CD4-positive, alpha-beta T cell treated with Interleukin-6 for 4 hours (primary cell): ENCODE data around the gene KLHDC7B.
A peak's percentile ranks its signal among the peaks of the same experiment; 100 is the strongest.

ENCODE experiments used
- DNase-seq: peaks from one replicate; pipeline ENCODE4 v3.0.0-alpha.2; 2020; ENCODE audit warnings: mixed read lengths

The KLHDC7B gene

DNA sequence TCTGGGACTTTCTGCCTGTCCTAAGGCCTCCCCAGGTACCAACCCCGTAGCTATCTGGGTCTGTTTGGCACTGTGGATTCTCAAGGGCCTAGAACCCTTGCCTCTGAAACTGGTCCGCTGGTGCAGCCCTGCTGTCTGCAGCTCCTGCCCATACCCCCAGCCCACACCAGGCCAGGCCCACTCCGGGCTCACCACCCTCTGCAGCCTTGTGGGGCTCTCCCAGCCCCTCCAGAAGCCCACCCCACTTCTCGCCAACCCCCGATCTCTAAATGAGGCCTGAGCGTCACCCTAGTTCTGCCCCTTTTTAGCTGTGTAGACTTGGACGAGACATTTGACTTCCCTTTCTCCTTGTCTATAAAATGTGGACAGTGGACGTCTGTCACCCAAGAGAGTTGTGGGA, 4.7 kb downstream of the KLHDC7B start:
- DNase-seq = no peak

DNA sequence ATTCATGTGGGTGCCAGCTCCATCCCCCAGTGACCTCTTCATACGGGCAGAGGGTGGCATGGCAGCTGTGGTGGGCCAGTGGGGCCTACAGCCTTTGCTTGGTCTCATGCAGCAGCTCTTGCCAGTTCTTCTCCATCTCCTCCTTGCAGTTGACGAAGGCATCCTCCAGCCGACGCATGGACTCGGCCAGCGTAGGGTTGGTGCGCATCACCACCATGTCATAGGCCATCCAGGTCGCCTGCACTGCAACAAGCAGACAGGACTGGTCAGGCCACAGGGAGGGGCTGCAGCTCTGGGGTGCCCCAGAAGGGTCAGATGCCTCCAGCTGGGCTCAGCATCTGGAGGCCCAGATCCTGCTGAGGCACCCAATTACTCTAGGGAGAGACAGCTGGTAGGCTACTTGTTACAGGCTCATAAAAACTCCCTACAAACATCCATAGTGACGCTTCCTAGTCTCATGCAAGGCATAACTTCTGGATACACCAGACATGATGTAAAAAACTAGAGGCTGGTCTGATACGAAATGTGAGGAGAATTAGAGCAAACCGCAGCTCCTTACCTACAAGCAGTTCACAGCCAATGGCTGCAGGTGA, 5.6 kb downstream of the KLHDC7B start:
- DNase-seq = no peak

- DNase-seq = no peak
These were observed 7.6 kb downstream of the KLHDC7B start for GRCh38 chr22:50553310-50553709.

- no peak for DNase-seq
These were observed 11.0 kb downstream of the KLHDC7B start for GRCh38 chr22:50556703-50557102.

- no peak for DNase-seq
These were observed 14.3 kb downstream of the KLHDC7B start for GRCh38 chr22:50560034-50560433.

DNA sequence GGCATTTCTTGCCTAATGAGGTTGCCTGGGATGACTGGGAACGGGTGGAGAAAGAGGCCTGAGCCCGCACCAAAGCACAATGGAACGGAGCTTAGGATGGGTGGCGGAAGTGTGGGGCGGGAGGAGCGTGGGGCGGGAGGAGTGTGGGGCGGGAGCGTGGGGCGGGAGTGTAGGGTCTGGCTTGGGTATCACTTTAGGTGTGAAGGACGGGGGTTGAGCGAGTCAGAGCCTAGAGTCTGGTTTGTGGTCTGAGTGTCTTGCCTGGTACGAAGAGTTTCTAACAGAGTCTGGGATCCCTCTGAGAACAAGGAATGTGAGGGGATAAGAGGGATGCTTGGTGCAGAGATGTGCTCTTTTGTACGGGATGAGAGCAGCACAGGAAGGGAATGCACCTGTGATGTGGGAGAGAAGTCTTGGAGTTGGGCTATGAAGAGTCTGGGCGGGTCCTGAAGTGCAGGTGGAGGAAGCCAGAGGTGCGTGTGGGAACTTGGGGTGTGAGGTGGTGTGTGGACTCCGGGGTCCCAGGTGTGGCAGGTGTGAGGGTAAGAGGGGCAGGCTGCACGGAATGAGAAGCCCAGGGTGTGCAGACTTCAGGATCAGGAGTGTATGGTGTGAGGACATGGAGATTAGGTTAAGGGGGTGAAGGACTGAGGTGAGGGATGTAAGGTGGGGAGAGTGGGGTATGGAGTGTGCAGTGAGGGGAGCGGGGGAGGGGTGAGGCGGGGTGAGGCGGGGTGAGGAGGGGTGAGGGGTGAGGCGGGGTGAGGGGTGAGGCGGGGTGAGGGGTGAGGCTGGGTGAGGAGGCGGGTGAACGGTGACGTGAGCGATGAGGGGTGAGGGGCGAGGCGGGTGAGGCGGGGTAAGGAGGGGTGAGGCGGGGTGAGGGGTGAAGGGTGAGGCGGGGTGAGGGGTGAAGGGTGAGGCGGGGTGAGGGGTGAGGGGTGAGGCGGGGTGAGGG, 16.0 kb downstream of the KLHDC7B start:
- DNase-seq = no peak

DNA sequence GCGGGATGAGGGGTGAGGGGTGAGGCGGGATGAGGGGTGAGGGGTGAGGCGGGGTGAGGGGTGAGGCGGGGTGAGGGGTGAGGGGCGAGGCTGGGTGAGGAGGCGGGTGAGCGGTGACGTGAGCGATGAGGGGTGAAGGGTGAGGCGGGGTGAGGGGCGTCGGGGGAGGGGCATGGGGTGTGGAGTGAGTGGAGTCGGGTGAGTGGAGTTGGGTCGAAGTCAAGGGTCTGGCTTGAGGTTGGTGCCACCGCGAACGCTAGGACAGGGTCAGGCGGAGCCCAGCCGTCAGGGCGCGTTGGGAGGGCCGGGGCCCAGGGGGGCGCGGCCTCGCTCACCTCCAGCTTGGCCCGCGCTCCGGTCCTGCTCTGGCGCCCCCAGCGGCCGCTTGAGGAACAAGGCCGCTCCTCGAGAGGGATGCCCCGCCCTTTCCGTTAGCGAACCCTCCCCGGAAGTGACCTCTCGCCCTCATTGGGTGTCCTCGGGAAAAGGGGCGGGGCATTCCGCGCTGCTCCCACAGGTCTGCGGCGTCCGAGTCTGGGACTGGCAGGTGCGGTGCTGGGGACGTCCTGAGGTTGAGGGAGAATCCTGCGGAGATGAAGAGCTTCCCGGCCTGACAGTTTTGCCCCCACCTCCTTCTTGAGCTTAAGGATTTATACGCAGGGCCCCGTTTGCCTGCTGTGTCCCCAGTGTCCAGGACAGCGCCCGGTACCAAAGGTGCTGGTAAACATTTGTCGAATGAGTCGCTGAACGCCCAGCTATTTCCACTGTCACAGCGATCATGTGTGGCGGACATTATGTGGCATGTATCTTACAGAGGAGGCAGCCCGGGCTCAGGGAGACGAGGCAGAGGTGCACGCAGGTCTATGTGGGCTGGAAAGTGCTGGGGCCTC, 17.1 kb downstream of the KLHDC7B start, which contains the start of gene SYCE3:
TSS of gene SYCE3 (minus strand) at position 397 of the 890 bp plus-strand sequence. CDS start 6,514 bp downstream, outside the sequence.
- DNase-seq = peak; percentile 98

GRCh38 chr22:50563413-50564160, 17.9 kb downstream of the KLHDC7B start:
- DNase-seq = no peak

DNA sequence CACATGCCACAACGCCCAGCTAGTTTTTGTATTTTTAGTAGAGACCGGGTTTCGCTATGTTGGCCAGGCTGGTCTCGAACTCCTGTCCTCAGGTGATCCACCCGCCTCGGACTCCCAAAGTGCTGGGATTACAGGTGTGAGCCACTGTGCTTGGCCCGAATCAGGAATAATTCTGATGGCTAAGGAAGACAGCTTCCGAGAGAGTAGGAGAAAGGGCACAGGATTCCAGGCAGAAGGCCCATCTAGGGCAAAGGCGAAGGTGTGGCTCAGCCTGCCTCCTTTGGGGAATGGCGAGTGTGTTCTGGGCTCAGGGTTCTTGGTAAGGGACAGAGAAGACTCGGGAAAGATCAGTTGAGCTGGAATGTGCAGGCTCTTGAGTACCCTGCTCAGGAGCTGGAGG, 18.6 kb downstream of the KLHDC7B start:
- no peak for DNase-seq

- no peak for DNase-seq
These were observed 22.1 kb downstream of the KLHDC7B start for GRCh38 chr22:50567721-50568252.

DNA sequence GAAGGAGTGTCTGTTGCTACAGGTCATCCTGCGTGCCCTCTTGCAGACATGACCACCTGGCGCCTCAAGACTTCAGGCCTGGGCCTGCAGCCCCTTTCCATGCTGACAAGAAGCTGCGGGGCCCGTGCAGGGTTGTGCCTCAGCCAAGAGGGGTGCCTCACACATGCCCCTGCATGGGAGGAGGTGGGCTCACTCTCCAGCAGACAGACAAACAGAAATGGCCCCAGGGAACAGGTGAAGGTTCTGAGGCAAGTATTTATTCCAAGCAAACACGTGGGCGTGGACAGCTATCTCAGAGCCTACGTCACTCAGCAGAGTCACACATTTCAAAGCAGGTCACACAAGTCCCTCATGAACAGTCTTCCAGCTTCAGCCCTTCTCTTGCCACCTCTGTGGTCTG, 22.9 kb downstream of the KLHDC7B start:
- no peak for DNase-seq

DNA sequence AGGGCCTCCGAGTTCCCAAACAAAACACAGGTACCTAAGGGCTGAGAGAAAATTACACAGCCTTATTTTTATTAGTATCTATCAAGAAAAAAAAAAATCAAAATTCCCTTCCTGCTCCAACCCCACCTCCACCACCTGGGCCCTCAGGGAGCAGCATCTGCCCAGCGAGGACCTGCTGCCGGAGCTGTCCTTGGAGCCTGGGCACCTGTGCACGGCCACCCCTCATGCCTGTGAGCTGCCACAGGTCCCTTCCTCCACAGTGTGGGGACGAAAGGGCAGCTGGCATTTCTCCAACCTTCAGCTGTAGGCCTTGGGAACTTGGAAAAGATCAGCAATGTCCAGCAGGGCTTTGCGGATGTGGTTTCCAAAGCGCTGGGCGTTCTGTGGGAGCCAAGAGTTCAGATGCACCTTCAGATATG, 23.4 kb downstream of the KLHDC7B start:
- no peak for DNase-seq

GRCh38 chr22:50569896-50570535, 24.3 kb downstream of the KLHDC7B start:
- no peak for DNase-seq

GRCh38 chr22:50570861-50571260, 25.2 kb downstream of the KLHDC7B start:
- DNase-seq = no peak

GRCh38 chr22:50571264-50572175, 25.8 kb downstream of the KLHDC7B start:
- DNase-seq = no peak

GRCh38 chr22:50572965-50573364, 27.3 kb downstream of the KLHDC7B start:
- DNase-seq = no peak

GRCh38 chr22:50573491-50574382, 28.0 kb downstream of the KLHDC7B start:
- DNase-seq = no peak

DNA sequence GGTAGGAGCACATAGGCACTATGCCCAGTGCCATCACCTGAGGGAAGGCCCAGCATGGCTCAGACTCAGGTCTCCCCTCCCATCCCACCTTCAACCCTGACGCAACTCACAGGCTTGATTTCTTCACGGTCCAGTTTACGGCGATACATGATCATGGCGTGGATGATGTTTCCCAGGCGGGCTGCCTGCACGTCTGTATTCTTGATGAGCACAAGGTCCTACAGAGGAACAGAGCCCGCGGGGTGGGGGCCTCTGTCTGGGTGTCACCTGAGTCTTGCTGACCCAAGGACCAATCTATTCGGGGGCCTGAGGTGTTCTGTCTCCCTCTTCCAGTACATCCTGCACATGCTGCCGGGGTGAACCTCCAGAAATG, 28.7 kb downstream of the KLHDC7B start:
- DNase-seq = no peak

- no peak for DNase-seq
These were observed 29.8 kb downstream of the KLHDC7B start for GRCh38 chr22:50575426-50575941.
